Activated effector memory CD4-positive, alpha-beta T cell treated with anti-CD3 and anti-CD28 coated beads, Interleukin-2, amount 50 U/mL, for 16 hours (primary cell): ENCODE data around the gene GPC2.
"Not testable (repeated sequence)": the region's sequence is repeated elsewhere in the genome, so short reads cannot be mapped to it uniquely, and the experiment has no call there.

Experiments
- DNase-seq: peaks from one replicate; pipeline ENCODE4 v3.0.0-alpha.2; 2020

GPC2 gene

DNA sequence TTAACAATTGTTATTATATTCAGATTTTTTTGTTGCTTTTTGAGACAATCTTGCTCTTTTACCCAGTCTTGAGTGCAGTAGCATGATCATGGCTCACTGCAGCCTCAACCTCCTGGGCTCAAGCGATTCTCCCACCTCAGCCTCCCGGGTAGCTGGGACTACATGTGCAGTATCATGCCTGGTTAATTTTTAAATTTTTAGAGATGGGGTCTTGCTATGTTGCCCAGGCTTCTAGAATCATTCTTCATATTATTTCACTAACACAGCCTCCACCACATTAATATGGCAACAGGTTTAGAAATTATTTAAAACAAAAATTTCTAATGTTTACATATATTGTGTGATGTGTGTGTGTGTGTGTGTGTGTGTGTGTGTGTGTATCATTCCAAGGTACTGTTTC is 29.9 kb downstream of the GPC2 start:
- no peak for DNase-seq

GRCh38 chr7:100146350-100146749 is 30.8 kb downstream of the GPC2 start:
- DNase-seq: not testable (repeated sequence)

DNA sequence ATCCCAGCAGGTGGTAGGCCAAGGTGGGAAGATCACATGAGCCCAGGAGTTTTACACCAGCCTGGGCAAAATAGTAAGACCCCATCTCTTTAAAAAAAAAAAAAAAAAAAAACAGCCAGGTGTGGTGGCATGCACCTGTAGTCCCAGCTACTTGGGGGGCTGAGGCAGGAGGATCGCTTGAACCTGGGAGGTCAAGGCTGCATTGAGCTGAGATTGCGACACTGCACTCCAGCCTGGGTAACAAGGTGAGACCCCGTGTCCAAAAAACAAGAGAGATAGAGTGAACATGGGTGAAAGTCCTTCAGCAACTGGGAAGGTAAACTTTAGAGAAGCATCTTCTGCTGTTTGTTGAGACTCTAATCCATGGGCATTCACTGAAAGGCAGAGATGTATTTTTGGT is 34.7 kb downstream of the GPC2 start:
- no peak for DNase-seq

DNA sequence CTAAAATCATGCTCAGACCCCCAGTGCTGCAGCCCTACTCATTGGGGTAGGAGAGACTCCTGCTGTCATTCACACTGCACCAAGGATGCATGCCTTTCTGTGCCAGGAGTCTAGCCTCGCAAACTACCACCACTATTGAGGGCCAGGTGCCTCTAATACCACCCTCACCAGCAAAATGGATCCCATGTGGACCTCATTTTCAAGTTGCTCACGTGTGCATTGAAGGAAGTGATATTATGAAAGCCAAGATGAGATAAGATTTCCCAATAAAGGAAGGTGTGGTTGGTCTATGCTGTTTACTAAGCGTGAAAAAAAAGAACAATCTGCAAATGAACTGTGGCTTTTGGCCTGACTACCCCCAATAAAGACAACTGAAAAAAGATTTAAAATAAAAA is 35.6 kb downstream of the GPC2 start:
- no peak for DNase-seq

DNA sequence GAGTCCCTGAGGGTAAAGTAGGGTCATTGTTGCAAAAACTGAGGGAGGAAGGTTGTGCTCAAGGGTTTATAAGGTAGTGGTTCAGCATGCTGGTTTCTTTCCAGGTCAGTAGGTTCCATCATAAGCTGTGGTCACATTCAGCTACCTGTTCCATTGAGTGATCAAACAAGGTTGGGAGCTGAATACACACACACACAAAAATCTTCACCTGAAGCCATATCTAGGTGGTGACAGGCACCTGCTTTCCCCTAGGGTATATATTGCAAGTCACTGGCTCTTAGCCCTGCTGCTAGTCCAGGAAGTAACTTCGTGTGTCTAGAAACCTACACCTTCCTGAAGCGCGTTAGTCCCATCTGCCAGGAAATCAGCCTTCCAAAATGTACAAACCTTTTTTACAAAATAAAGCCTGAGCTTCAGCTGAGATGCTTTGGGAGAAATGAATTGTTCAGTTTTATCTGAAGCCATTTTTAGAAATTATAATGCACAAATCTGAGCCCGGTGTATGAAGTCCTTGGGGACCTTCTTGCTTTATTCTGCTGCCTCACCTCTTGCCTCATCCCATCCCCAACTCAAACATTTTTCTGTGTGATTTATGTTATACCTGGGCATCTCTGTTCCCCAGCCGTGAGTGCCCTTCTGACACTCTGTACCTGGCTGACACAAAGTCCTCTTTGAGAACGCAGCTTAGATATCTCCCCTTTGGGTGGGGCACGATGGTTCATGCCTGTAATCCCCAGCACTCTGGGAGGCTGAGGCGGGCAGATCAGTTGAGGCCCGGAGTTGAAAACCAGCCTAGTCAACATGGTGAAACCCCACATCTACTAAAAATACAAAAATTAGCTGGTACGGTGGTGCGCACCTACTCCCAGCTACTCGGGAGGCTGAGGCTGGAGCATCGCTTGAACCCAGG is 39.1 kb downstream of the GPC2 start:
- no peak for DNase-seq

DNA sequence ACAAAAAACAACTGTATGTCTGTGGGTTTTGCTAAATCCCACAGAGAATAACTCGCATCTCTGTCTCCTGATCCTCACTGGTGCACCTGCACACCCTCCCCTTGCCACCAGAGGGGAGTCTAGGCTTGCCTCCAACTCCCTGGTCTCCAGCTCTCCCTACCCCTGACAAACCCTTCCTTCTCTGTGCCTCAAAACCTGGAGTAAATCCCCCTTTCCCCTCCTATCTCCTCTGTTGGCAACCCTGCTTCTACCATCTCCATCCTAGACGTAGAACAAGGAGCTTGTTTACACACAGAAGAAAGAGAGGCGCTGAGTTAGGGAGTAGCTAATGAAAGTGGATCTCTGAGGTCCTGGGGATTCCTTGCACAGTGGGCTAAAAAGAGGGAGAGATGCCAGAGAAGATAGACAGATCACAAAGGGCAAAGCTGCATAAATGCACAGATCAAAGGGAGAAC is 44.5 kb downstream of the GPC2 start:
- DNase-seq: peak; percentile 84

DNA sequence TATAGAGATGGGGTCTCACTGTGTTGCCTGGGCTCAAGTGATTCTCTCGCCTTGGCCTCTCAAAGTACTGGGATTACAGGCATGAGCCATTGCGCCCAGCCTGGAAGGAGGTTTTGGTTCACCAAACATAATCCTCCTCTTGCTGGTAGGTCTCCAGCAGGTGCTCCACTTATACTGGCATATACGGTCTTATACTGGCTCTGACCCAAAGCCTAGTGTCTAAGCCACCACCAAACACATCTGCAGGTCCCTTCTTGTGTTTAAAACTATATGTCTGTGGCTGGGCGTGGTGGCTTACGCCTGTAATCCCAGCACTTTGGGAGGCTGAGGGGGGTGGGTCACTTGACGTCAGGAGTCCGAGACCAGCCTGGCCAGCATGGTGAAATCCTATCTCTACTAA is 45.1 kb downstream of the GPC2 start:
- no peak for DNase-seq

DNA sequence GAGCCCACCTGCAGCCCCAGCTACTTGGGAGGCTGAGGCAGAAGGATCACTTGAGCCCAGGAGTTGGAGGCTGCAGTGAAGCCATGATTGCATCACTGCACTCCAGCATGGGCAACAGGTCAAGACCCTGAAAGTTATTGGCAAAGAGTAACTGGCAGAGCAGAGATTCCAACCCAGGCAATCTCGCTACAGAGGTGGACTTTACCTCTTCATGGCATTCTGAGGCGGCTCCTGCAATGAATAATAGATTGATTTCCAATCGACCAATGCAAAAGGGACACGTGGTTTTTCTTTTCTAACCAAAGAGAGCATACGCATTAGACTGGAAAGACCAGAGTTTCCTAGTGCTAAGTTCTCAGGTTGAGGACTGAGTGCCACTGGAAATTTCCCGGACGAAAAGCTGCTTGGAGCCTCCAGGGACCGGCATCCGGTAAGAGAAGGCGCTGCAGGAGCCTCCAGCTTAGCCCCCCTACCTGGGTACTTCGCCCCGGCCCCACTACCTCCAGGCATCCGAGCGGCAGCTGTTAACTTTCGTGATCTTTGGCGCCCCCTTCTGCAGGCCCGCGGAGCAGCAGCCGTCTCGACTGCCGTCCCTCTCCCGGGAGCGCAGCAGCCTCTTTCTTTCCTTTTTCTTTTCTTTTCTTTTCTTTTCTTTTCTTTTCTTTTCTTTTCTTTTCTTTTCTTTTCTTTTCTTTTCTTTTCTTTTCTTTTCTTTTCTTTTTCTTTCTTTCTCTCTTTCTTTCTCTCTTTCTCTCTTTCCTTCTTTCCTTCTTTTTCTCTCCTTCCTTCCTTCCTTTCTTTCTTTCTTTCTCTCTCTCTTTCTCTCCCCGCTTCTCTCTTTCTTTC is 46.4 kb downstream of the GPC2 start:
- peak; percentile 92 for DNase-seq

DNA sequence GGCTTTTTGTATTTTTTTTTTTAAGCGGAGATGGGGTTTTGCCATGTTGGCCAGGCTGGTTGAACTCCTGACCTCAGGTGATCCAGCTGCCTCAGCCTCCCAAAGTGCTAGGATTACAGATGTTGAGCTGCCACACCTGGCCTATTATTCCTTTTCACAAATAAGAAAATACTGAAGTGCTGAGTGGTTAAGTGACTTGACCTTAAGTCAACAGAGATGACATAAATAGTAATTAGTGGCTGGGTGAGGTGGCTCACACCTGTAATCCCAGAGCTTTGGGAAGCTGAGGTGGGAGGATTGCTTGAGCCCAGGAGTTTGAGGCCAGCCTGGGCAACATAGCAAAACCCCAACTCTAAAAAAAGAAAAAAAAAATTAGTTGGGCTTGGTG is 47.0 kb downstream of the GPC2 start:
- not testable (repeated sequence) for DNase-seq

DNA sequence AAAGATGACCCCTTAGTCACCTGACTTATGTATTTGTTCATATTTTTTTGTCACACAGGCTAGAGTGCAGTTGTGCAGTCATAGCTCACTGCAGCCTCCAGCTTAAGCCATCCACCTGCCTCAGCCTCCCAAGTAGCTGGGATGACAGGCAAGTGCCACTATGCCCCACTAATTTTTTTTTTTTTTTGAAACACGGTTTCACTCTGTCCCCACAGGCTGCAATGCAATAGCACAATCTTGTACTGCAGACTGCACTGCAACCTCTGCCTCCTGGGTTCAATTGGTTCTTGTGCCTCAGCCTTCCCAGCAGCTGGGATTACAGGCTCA is 48.6 kb downstream of the GPC2 start:
- no peak for DNase-seq

DNA sequence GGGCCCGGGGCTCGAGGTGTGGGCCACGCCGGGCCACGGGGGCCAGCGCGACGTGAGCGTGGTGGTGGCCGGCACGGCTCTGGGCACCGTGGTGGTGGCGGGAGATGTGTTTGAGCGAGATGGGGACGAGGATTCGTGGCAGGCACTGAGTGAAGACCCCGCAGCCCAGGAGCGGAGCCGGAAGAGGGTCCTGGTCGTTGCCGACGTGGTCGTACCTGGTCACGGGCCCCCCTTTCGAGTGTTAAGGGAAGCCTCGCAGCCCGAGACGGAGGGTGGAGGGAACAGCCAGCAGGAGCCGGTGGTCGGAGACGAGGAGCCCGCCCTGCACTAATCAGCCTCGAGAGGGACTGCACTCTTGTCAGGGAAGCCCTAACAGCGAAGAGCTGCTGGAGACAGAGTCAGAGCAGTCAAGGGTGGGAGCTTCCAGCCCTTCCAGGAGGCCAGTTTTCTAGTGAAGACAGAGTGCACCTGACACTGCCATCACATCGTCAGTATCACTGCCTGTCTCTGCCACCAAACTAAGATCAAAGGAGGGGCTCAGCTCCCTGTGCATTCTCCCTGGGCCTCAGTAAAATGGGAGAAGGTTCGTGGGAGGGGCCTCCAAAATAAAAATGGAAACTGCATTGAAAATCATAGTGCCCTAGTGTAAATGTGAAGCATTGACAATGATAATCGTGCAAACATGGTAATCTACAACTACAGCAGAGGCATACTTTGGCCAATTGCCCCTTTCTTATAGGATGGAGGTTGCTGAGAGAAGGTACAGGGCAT is 49.1 kb downstream of the GPC2 start:
- peak; percentile 71 for DNase-seq

DNA sequence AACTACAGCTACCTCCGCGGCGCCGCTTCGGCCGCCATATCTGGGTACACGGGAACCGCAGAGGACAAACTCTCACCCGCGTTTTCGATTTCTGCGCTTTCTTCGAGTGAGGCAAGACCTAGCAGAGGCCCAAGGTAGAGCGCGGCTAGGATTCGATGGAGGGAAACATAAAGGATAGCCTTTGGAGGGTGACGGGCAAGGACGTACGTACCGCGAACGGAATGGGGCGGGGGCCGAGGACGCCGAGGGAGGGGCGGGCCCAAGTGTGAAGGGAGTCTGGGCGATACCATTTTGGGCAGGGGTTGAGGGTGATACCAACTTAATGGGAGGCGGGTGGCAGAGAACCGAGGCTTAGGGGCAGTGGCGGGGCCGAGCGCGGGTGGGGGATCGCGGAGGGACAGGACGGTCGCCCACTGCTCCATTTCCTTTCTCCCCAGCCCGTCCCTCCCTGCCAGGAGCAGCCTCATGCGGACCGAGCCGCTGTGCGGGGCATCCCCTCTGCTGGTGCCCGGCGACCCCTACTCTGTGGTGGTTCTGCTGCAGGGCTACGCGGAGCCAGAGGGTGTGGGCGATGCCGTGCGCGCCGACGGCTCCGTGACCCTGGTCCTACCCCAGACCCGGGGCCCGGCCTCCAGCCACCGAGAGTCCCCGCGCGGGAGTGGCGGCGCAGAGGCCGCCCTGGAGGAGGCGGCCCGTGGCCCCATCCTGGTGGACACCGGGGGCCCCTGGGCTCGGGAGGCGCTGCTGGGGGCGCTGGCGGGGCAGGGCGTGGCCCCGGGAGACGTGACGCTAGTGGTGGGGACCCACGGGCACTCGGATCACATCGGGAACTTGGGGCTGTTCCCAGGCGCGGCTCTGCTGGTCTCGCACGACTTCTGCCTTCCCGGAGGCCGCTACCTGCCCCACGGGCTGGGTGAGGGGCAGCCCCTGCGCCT is 50.0 kb downstream of the GPC2 start, which contains the start of gene MBLAC1:
Gene MBLAC1, plus strand, starts transcription at position 37 of the 935 bp plus-strand sequence. Its CDS starts 429 bp downstream, at position 466.
- DNase-seq: peak; percentile 96

GRCh38 chr7:100126239-100126930 is 50.8 kb downstream of the GPC2 start:
- no peak for DNase-seq

DNA sequence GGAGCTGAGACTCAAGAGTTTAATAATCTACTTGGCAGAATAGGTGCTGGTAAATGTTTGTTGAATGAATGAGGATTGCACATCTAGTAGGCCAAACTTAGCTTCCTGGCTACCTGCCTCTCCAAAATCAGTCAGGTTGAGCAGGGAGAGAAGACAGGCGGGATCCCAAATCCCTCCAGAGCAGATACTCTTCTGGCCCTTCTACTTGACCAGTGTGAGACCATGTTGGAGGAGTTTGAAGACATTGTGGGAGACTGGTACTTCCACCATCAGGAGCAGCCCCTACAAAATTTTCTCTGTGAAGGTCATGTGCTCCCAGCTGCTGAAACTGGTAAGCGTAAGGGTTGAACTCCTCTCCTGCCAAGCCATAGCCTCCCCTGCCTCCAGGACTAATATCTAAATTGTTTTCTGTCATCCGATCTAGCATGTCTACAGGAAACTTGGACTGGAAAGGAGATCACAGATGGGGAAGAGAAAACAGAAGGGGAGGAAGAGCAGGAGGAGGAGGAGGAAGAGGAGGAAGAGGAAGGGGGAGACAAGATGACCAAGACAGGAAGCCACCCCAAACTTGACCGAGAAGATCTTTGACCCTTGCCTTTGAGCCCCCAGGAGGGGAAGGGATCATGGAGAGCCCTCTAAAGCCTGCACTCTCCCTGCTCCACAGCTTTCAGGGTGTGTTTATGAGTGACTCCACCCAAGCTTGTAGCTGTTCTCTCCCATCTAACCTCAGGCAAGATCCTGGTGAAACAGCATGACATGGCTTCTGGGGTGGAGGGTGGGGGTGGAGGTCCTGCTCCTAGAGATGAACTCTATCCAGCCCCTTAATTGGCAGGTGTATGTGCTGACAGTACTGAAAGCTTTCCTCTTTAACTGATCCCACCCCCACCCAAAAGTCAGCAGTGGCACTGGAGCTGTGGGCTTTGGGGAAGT is 52.6 kb downstream of the GPC2 start:
- no peak for DNase-seq

DNA sequence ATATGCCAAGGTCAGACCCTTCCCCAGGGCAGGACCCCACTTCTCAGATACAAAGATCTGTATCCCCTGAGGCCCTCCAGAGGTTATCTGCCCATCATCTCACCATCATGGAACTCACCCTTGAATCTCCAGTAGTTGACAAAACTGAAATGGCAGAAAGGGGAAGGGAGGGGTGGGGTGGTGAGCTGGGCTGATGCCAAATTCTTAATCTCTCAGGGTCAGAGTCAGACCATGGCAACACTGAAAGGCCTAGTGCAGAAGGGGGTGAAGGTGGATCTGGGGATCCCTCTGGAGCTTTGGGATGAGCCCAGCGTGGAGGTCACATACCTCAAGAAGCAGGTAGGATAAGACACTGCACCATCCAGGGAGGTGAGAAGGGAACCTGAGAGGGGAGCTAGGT is 54.6 kb downstream of the GPC2 start:
- no peak for DNase-seq

DNA sequence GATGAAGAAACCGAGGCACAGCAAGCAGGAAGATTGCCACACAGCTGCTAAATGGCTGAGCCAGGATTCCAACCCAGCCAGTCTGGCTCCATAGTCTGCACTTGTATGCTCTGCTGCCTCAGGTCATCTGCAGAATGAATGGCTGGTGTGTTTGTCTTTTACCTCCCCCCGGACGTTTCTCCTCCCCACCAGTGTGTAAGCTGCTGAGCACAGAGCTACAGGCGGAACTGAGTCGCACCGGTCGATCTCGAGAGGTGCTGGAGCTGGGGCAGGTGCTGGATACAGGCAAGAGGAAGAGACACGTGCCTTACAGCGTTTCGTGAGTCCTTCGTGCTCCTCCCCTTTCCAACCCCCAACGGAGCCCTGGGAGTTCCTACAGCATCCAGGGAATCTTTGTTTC is 55.1 kb downstream of the GPC2 start:
- DNase-seq: no peak

GRCh38 chr7:100120733-100121036 is 56.5 kb downstream of the GPC2 start:
- no peak for DNase-seq

GRCh38 chr7:100119970-100120732 is 57.0 kb downstream of the GPC2 start:
- DNase-seq: peak; percentile 90
